ENCODE measurements around the gene FAM234B. TPM values are rescaled to one million over a fixed set of nuclear protein-coding genes. Genes with fewer than 3 reads are reported as not detected.

FAM234B gene
- total RNA-seq, 4 donors from 2014 or later, result 6.3 to 14.2 (median 7.5) TPM

DNA sequence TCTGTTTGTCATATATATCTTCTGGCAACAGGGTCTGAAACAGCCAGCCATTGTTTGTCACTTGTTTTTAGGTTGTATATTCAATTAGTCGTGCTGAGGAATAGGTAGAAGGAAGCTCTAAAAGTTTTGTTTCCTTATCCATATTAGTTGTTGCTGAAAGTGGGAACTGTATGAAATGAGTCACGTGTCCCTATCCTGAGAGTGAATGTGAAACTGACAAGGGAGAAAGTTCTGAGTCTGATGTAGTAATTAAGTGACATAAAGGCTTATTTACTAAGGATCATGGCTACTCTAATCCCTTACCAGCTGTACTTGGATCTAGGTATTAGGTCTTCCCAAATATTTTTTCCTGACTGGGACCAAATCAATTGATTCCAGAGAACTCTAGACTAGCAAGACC is 16.4 kb downstream of the FAM234B start:
- ATAC-seq (ENCODE audit: low FRiP score), result no peak
- TF ChIP-seq, protein P1, sequence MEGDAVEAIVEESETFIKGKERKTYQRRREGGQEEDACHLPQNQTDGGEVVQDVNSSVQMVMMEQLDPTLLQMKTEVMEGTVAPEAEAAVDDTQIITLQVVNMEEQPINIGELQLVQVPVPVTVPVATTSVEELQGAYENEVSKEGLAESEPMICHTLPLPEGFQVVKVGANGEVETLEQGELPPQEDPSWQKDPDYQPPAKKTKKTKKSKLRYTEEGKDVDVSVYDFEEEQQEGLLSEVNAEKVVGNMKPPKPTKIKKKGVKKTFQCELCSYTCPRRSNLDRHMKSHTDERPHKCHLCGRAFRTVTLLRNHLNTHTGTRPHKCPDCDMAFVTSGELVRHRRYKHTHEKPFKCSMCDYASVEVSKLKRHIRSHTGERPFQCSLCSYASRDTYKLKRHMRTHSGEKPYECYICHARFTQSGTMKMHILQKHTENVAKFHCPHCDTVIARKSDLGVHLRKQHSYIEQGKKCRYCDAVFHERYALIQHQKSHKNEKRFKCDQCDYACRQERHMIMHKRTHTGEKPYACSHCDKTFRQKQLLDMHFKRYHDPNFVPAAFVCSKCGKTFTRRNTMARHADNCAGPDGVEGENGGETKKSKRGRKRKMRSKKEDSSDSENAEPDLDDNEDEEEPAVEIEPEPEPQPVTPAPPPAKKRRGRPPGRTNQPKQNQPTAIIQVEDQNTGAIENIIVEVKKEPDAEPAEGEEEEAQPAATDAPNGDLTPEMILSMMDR (IDR thresholded peaks at IDR 0.05), result no peak
- no peak for DNase-seq (ENCODE audit: low spot score)

DNA sequence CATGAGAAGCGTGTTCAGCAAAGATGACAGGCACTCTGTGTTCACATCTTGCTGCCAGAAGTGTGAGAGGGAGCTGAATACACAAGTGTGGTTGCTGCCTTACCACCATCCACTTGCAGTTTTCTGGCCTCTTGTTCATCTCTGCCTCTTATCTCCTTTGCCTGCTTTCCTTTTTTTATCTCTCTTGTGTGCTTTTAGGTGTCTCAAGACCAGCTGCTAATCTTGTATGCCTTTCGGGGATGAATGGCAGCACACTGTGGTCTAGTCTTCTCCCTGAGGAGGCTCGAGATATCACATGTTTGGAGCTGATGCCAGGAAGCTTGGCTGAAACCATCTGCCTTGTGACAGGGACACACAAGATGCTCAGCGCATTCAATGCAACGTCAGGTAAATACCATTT is 17.2 kb downstream of the FAM234B start:
- TF ChIP-seq, protein P1 (IDR thresholded peaks at IDR 0.05), result no peak
- no peak for ATAC-seq (ENCODE audit: low FRiP score)
- DNase-seq (ENCODE audit: low spot score), result no peak

DNA sequence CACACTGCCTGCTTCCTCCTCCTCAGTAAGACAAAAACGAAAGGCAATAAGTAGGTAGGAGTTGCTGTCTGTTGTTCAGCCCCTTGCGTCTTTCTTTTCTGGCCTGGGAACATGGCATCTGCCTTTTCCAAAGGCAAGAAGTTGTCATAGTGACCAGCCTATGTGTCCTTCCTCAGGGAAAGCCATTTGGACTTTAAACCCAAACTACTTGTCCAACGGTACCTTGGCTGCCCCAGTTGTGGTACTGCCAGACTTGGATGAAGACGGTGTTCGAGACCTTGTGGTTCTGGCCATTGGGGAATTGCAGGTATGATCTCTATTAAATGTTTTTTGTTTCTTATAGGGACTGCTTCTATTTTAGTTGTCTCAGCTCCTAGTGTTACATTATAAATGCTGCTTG is 18.5 kb downstream of the FAM234B start:
- DNase-seq (ENCODE audit: low spot score), result no peak

DNA sequence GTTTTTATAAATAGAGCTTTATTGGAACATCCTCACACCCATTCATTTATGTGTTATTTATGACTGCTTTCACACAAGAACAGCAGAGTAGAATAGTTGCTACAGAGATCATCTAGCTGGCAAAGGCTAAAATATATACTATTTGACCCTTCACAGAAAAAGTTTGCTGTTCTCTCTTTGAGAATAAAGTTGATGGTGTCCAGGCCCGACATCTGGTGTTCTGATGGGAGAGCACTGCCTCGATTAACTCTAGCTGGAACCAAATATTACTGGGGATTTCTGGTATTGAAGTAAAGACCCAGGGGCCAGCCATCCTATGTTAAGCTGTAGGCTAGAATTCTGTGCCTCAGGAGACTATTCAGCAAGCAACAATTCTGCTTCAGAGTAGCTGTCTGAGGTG is 21.8 kb downstream of the FAM234B start:
- ATAC-seq (ENCODE audit: low FRiP score), result no peak
- DNase-seq (ENCODE audit: low spot score), result no peak

More for the DNA sequence above, 18.5 kb downstream of the FAM234B start:
- no peak for ATAC-seq (ENCODE audit: low FRiP score)
- TF ChIP-seq, protein P1 (IDR thresholded peaks at IDR 0.05), result no peak

DNA sequence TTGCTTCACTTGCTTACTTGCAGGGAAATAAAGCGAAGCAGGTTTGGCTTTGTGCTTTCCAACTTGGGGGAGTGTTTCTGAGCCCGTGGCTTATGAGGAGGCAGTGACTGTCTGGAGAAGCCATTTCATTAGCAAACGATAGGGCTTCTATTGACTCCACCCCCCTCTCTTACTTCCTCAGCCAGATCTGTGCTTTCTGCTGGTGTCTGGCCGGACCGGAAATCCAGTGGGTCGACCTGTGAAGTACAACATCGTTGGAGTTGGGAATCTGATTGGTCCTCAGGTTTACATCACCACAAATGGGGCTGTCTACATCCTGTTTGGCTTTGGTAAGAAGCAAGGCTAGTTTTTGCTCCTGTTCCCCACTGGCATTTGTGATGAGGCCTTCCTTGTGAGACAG is 22.3 kb downstream of the FAM234B start:
- DNase-seq (ENCODE audit: low spot score), result no peak
- no peak for ATAC-seq (ENCODE audit: low FRiP score)
- TF ChIP-seq, protein P1 (IDR thresholded peaks at IDR 0.05), result no peak

More for the DNA sequence above, 21.8 kb downstream of the FAM234B start:
- TF ChIP-seq, protein P1 (IDR thresholded peaks at IDR 0.05), result no peak

DNA sequence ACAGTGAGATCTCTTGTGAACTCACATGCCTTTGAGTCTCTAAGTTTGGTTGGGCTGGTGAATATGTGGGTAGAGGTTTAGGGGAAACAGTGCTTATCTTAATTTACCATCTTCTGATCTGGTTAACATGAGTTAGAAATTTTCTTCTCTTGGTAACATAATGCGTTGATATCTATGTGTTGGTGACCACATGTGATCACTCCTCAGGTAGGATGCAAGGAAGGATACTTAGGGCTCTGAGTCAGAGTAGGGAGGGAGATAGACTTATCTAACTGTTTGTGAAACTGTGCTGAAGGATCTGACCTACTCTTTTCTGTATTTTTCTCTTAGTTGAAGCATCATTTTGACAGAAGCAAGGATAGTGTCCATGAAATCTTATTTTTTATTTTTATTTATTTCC is 23.1 kb downstream of the FAM234B start:
- TF ChIP-seq, protein P1 (IDR thresholded peaks at IDR 0.05), result no peak
- no peak for ATAC-seq (ENCODE audit: low FRiP score)
- no peak for DNase-seq (ENCODE audit: low spot score)

DNA sequence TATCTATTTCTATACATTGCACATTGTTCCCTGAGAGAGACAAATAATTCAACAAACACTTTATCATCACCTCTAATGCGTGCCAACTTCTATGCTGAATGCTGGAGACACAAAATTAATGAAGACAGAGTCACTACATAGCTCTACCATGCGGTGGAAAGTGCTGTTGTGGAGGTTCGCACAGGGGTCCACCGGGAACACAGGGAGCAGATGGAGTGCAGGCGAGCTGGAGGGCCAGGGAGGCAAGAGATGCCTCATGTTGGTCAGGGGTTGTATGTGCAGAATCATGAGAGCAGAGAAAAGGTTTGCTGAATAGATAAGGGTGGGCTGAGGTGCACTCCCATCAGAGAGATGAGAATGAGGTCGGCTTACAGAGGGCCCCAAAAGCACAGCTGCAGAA is 25.2 kb downstream of the FAM234B start:
- TF ChIP-seq, protein P1 (IDR thresholded peaks at IDR 0.05), result no peak
- ATAC-seq (ENCODE audit: low FRiP score) (no peak), DNase-seq (ENCODE audit: low spot score) (no peak)

All from omental fat pad (tissue), 4 donors.